NCI-H2196 (cell line): Measurements from ENCODE around the gene CD33.
"Not testable (repeated sequence)": the region's sequence is repeated elsewhere in the genome, so short reads cannot be mapped to it uniquely, and the experiment has no call there.

Experiments used
- DNase-seq: peaks from one replicate; lab custom pipeline; 2025; ENCODE audit not compliant: unreplicated experiment; lab: John Stamatoyannopoulos, UW

Gene CD33

DNA sequence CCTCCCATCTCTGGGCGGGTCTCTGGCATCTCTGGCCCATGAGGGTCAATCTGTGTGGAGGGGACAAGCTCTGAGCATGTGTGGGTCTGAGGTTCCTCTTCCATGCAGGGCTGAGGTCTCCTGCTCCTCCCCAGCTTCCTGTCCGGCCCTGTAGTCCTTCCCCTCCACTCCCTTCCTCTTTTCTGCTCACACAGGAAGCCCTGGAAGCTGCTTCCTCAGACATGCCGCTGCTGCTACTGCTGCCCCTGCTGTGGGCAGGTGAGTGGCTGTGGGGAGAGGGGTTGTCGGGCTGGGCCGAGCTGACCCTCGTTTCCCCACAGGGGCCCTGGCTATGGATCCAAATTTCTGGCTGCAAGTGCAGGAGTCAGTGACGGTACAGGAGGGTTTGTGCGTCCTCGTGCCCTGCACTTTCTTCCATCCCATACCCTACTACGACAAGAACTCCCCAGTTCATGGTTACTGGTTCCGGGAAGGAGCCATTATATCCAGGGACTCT lies at the start of gene CD33:
Gene CD33, plus strand, starts transcription at position 183 of the 496 bp plus-strand sequence. Its CDS starts 39 bp downstream, at position 222.
- DNase-seq = not testable (repeated sequence)

DNA sequence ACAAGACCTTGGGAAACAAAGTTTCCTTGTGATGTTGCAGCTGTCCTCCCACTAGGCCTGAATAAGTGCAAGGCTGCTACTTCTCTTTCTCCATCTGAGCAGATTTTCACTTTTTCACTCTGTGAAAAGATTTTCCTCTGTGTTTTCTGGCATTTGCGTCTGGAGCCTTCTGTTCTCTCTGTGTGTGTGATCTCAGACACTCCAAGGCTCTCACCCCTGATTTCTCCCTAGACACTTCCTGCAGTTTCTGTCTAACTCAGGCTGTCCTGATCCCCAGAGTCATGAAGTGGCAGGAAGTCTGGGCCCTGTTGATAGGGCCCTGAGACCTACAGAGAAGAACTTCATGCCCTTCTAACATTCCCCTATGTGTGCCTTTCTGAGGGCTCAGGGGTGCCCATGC lies 45.6 kb upstream of the CD33 start:
- DNase-seq = no peak

DNA sequence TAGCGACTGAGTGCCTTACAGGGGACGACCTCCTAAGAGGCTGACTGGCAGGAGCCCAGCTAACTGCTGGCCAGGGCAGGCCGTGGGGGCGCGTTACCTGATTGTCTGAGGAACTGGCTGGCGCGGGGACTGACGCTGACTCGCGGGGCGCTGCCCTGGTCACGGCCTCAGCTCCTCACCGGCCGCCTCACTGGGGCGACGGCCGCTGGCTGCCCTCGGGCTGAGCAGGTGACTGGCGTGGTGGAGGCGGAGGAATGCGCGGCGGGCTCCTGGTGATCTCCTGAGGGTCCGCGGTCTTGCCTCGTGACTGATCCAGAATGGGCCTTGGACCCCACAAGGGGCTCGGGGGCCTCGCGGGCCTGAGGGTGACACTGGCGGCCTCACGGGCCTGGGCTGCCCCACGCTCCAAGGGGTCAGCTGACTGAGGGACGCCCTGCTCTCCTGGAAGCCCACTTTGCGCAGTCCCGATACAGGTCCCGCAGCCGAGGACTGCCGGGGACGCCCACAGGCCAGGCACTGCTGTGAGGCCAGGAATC lies 43.4 kb upstream of the CD33 start:
- no peak for DNase-seq

DNA sequence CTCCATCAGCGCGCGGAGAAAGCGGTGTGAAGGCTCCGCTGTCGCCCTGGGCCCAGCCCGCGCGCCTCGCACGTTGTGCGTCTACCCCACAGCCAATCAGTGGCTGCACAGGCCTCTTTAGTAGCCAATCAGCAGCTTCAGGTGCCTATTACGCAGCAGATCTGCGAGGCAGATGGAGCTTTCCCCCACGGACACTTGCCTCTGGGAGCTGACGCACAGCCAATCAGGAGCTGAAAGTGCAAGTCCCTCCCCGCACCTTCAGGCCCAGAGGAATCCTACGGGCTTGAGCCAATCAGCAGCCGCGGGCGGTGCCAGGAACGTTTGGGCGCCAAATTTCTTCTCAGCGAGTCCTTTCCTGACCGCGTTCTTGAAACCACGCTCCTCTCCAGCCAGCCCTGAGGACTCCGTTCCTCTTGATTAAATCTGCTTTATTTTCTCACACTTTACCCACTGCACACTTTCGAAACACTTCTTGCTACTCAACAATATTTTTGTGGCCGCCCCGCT lies 42.9 kb upstream of the CD33 start:
- no peak for DNase-seq

DNA sequence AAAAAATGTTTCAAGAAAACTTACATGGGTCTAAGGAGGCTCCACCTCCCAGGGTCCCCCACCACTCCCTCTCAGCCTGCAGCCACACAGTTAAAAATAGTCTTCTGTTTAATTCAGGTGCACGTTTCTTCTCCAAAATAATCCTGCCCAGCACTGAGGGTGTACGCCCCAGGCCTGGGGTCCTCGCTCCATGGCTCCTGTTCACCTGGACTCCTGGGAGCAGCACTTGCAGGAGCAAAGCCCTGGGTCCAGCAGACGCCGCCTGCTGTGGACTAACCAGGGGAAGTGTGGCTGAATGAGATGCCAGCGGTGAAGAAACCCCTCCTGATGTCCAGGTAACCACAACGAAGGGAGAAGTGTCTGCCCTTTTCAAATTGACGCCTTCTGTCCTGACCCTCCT lies 41.3 kb upstream of the CD33 start:
- DNase-seq = no peak

DNA sequence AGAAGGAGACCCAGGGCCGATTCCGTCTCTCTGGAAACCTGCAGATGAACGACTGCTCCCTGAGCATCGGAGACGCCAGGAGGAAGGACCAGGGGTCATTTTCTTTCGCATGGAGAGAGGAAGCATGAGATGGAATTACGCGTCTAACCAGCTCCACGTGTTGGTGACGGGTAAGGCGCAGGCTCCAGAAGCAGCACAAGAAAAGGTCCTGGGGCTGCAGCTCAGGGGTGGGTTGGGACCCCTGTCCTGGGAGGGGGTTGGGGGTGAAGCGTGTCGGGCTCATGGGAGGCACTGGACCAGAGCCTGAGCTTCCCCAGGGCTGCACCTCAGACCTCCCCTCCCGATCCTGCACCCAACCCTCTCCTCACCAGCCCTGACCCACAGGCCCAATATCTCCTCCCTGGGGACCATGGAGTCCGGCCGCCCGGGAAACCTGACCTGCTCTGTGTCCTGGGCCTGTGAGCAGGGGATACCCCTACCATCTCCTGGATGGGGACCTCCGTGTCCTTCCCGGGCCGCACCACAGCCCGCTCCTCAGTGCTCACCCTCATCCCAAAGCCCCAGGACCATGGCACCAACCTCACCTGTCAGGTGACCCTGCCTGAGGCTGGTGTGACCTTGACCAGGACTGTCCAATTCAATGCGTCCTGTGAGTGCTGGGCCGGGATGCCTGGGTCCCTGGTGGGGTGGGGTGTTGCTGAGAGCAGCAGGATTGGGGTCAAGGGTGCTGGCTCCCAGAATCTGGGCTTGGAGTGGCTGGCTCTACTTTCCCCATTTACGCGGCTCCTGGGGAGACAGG lies 39.6 kb upstream of the CD33 start:
- no peak for DNase-seq

DNA sequence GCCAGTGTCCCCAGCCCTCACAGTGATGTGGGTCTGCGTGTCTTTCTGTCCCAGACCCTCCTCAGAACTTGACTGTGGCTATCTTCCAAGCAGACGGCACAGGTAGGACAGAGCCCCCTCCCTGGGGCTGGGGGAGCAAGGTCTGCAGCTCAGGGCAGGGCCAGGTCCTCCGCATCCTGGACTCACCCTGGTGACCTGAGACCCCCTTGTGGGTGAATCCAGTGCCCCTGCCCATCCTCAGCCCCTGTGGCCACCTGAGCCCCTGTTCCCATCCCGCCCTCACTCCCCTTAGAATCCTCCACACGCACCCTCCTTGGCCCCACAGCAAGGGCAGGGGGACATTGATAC lies 39.0 kb upstream of the CD33 start:
- no peak for DNase-seq

DNA sequence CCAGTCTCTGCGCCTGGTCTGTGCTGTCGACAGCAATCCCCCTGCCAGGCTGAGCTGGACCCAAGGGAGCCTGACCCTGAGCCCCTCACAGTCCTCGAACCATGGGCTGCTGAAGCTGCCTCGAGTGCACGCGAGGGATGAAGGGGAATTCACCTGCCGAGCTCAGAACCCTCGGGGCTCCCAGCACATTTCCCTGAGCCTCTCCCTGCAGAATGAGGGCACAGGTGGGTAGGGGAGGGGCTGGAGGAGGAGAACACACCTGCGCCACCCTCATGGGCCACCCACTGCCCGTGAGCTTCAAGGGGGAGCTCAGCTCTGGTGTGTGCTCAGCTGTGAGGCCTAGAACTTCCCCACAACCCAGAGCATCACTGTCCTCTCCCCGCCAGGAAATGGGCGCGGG lies 38.6 kb upstream of the CD33 start:
- DNase-seq = no peak

DNA sequence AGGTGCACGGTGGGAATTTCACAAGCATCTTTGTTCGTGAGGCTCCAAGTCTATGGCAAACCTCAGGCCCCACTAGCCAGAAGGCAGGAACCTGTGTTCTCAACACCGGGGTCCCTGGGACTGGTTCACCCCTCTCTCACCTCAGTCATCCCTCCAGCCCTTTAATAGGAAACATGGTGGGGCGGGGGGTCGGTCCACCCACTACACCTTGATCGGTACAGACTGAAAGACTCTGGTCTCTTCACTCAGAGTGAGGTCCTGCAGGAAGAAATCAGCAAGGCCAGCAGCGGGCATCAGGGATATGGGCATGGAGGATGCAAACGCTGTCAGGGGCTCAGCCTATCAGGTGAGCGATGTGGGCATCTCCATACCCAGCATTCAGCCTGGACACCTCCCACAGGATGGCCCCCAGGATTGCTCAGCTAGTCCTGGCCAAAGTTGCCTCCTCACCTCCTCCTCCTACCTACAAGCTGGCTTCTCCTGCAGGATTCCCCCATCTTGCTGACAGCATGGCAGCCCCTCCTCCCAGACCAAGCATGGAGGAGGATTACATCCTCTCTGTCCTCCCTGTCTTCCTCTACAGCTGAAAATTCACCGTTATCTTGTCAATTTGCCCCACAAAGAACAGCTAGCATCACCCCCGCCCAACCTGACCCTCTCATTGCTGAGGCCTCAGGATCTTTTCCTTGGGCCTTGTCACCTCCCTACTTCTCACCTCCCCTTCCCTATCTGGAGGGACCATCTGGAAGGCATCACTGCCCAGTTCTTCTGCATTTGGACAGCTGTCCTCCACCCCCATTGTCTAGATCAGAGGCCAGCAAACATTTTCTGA lies 37.3 kb upstream of the CD33 start:
- DNase-seq = no peak

DNA sequence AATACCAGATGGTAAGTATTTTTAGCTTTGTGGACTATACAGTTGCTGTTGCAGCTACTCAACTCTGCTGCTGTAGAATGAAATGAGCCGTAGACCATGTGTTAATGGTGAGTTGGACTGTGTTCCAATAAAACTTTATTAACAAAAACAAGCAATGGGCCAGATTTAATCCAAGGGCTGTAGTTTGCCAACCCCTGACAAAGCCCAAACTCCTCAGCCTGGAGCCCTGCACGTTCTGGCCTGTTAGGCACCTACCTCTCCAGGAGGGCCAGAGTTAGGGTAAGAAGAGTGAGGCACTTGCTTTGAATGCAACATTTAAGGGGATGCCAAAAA lies 36.7 kb upstream of the CD33 start:
- no peak for DNase-seq

DNA sequence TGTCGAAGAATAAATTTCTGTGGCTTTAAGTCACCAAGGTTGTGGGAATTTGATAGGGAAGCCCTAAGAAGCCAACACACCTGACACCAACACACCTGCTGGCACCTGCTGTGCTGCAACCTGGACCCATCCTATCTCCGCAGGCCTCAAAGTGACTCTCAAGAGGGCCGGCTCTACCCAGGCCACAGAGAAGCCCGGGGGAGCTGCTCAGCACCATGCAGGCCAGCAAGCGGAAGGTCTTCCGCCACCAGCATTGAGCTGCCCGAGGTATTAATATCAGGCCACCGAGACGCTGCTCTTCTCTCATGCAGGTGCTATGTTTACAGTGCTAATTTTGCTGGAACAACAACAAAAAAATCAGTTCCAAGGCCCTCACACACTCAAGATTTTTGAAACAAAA lies 32.2 kb upstream of the CD33 start:
- DNase-seq = no peak

DNA sequence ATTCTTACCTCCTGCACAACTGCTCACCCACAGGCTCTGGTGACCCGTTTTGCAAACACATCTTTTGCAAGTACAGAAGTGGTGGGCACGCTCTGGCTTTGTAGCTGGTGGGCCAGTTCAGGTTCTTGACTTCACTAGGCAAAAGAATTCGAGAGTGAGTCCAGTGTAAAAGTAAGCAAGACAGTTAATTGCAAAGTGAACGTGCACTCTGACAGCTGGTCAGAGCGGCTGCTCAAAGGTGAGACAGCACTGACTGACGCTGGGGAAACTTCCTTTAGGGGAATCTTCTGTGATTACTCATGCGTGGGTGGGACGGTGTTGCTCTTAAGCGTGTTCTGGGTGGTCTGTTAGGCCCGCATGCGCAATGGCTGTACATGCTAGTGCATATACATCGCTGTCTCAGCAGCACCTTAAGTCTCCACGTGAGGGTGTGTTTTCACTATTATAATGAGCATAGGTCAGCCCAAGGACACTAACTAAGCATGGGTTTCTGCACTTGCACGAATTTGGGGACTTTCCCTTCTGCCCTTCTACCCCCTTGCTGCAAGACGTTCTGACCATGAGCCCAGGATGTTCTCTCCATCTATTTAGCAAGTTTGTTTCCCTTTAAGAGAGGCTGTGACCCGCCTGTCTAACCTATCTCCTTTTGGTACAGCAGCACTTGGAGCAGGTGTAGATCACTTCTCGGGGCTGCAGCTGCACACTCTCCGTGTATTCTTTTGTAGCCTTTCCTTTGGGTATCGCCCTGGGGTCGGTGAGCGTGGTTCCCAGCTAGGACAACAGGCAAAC lies 30.2 kb upstream of the CD33 start:
- no peak for DNase-seq

DNA sequence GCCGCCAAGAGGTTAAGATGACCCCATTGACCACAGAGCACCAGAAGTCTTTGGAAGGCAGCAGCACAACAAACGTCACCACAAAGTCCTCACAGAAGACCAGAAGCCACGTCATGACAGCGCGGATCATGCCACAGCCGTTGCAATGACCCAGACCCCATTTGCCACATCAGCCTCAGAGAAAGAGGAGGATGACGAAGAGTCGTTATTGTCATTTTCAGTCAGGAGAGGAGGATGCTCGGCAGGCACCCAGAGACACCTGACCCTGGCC lies 29.6 kb upstream of the CD33 start:
- DNase-seq = no peak

DNA sequence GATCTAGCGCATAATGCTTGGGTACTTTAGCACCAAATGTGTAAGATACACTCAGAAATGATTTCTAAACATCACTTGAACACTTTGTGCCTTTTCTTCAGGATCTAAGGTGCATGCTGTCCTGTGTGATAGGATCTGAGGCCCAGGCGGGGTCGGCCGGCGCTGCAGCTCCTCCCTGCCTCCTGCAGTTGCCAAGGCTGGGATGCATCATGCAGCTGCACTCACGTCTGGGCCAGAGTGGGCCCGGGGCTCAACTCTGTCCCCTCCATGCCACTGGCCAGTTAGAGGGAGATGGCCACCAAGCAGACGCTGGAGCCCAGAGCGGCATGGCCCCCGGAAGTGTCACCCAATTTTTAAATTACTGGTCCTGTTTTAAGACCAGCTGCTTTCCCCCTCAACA lies 29.3 kb upstream of the CD33 start:
- no peak for DNase-seq

DNA sequence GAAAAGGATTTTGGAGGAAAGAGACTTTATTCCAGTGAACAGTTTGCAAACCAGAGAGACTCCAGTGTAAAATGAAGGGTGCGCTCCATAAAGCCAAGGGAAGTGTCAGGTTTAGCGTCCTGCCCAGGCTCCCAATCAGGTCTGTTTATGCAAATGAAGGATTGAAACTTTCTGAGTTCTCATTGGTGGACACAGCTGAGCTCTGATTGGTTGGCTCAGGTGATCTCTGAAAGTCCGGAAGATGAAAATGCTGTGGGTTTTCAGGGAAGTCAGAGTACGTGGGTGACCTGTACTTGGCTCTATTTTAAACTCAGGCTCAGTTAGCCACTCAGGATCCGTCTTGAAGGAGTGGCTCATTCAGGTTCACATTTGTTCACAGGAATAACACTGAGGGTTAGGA lies 28.7 kb upstream of the CD33 start:
- DNase-seq = no peak

DNA sequence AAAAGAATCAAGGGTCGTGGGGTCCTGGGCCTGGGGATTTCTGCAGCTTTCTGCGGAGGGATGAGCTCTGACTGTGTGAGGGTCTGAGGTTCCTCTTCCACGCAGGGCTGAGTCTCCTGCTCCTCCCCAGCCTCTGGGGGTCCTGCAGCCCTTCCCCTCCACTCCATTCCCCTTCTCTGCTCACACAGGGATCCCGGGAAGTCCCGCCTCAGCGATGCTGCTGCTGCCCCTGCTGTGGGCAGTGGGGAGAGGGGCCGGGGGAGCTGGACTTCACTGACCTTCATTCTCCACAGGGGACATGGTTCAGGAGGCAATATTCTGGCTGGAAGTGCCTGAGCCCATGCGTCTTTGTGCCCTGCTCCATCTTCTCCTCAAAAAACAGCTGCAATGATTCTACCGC lies 26.2 kb upstream of the CD33 start:
- DNase-seq = no peak

DNA sequence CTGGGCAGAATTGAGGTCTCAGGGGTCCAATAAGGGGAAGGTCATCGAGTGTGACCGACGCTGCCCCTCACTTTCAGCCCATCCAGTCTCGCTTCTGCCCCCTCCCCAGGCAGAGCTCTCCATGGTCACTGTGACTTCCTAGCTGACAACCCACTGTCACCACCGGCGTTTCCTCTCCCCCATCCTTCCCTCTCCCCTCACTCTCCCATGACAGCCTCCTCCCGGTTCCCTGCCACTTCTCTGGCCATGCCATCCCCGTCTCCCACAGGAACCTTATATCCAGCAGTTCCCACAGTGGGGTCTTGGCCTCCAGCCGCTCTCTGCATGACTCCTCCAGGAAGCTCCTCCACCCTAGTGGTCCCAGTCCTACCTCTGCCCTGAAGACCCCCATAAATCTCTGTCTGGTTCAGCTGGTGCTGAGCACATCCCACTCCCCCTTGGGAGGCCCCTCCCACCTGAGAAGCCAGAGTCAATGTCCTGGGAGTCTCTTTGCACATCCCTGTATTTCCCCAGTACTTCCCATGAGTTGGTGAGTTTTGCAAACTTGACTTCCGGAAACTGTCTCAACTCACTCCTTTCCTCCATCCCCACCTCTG lies 24.7 kb upstream of the CD33 start:
- DNase-seq = no peak

DNA sequence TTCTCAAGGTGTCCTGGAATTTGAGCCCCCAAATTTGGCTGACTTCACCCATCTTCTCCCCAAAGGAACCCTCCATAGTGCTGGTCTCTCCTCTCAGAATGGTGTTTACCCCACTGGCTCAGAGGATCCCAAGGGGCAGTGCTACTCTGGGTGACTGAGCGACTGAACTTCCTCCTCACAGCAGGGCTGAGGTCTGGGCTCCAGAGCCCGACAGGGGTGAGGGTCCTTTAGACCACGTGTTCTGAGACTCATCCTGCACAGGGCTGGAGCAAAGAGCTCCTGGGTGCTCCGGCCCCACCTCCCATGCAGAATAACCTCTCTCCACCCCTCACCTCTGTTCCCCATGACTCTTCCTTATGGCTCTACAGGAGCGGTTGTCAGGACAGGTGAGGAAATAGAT lies 23.2 kb upstream of the CD33 start:
- DNase-seq = no peak

DNA sequence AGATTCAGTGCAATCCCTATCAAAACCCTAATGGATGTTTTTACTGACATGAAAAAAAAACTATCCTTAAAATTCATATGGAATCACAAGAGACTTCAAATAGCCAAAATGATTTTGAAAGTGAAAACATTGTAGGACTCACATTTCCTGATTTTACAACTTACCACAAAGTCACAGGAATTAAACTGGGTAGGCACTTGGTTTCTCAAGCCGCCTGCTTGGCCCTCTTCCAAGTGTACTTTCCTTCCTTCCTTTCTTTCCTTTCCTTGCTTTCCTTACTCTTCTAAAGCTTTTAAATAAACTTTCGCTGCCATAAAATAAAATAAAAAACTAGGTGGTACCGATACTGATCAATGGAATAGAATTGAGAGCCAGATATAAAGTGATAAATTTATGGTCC lies 21.0 kb upstream of the CD33 start:
- DNase-seq = no peak

DNA sequence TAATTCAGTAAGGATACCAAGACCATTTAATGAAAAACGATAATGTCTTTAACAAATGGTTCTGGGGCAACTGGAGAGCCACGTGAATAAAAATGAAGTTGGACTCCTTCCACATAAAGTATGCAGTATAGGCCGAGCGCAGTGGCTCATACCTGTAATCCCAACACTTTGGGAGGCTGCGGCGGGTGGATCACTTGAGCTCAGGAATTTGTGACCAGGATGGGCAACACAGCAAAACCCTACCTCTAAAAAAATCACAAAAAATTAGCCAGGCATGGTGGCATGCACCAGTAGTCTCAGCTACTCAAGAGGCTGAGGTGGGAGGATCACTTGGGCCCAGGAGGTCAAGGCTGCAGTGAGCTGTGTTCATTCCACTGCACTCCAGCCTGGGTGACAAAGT lies 20.6 kb upstream of the CD33 start:
- DNase-seq = no peak

DNA sequence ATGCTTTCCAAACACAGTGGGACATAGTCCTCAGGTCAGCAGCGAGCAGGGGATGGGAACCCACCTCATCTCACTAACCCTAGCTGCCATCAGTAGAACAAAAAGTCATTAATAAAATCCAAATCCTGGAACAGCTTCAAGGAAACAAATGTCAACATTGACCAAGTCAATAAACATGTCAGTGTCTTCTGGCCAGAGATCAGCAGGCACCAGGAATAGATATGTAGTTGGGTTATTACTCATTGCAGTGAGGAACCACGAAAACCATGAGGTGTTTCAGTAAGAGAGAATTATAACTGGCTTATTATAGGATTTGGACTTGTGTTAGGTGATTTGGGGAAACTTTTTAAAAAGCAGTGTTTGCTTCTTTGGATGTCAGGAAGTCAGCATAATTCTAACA lies 17.1 kb upstream of the CD33 start:
- DNase-seq = no peak
